ENCODE data around the gene RAD9A. TPM values are rescaled to one million over a fixed set of nuclear protein-coding genes. Genes with fewer than 3 reads are reported as not detected.
"Not testable (repeated sequence)": the region's sequence is repeated elsewhere in the genome, so short reads cannot be mapped to it uniquely, and the experiment has no call there.

The RAD9A gene
- total and polyA plus RNA-seq, 4 donors, result 14.1 to 35.9 (median 21.2) TPM

GRCh38 chr11:67423891-67424613 lies 32.3 kb downstream of the RAD9A start:
- Histone ChIP-seq H3K36me3 (ENCODE audit: control insufficient read depth in 4 of 4, insufficient read depth in 4 of 4, low read length in 4 of 4) (no peaks in the 10 kb centered on the region), H3K4me1 (ENCODE audit: control insufficient read depth in 5 of 5, insufficient read depth in 5 of 5, low read length in 5 of 5) (peaks cover 0 to 23% (median 5%) of the 10 kb centered on the region in 5 donors), H3K9ac (ENCODE audit: insufficient read depth in 1 of 2, low read length in 2 of 2) (no peak overlapping the region), H3K9me3 (ENCODE audit: control insufficient read depth in 4 of 4, insufficient read depth in 3 of 4, low read length in 3 of 4) (no peaks in the 10 kb centered on the region), H3K27ac (ENCODE audit: low read depth in 1 of 2, low read length in 1 of 2) (no peak overlapping the region), H3K27me3 (ENCODE audit: control insufficient read depth in 3 of 3, insufficient read depth in 3 of 3, low read length in 2 of 3) (no peaks in the 10 kb centered on the region), H3K4me3 (no peak overlapping the region)
- ATAC-seq (ENCODE audit: insufficient read depth, low FRiP score), result no peak
- DNase-seq, result no peak
- no peak for TF ChIP-seq CTCF (IDR thresholded peaks at IDR 0.05; ENCODE audit: control extremely low read depth, extremely low read depth)
- 87 to 90% methylated on average over 34 of the region's 34 CpGs for WGBS, 2 donors

GRCh38 chr11:67427364-67427859 lies 35.6 kb downstream of the RAD9A start:
- ATAC-seq (ENCODE audit: insufficient read depth, low FRiP score); DNase-seq; H3K9me3 ChIP-seq (ENCODE audit: control insufficient read depth in 4 of 4, insufficient read depth in 3 of 4, low read length in 3 of 4); H3K27me3 ChIP-seq (ENCODE audit: control insufficient read depth in 3 of 3, insufficient read depth in 3 of 3, low read length in 2 of 3): not testable (repeated sequence)
- H3K9ac ChIP-seq (ENCODE audit: insufficient read depth in 1 of 2, low read length in 2 of 2), result peak overlapping the region in 1 of 2 donors; percentile 93
- peak overlapping the region; percentile 52 for H3K4me3 ChIP-seq
- H3K4me1 ChIP-seq (ENCODE audit: control insufficient read depth in 5 of 5, insufficient read depth in 5 of 5, low read length in 5 of 5), result peaks cover 0 to 13% (median 6%) of the 10 kb centered on the region in 5 donors
- H3K36me3 ChIP-seq (ENCODE audit: control insufficient read depth in 4 of 4, insufficient read depth in 4 of 4, low read length in 4 of 4), result peaks cover 0 to 14% (median 8%) of the 10 kb centered on the region in 4 donors
- 68 to 78% methylated on average over 19 of the region's 19 CpGs for WGBS, 2 donors
- peak overlapping the region in 1 of 2 donors; percentile 89 for H3K27ac ChIP-seq (ENCODE audit: low read depth in 1 of 2, low read length in 1 of 2)

GRCh38 chr11:67428052-67429001 lies 36.5 kb downstream of the RAD9A start, which contains the start of gene RPS6KB2:
Gene RPS6KB2, plus strand, starts transcription at chr11:67428494. Its CDS starts 52 bp downstream, at chr11:67428546.
- WGBS, 2 donors, result 0% methylated on average over 68 of the region's 68 CpGs
- Histone ChIP-seq H3K36me3 (ENCODE audit: control insufficient read depth in 4 of 4, insufficient read depth in 4 of 4, low read length in 4 of 4) (peaks cover 0 to 22% (median 9%) of the 10 kb centered on the region in 4 donors), H3K27me3 (ENCODE audit: control insufficient read depth in 3 of 3, insufficient read depth in 3 of 3, low read length in 2 of 3) (no peaks in the 10 kb centered on the region), H3K4me1 (ENCODE audit: control insufficient read depth in 5 of 5, insufficient read depth in 5 of 5, low read length in 5 of 5) (peaks cover 0 to 13% (median 6%) of the 10 kb centered on the region in 5 donors), H3K4me3 (peak within 1 kb of the TSS; percentile 89), H3K27ac (ENCODE audit: low read depth in 1 of 2, low read length in 1 of 2) (peak within 1 kb of the TSS; percentile 80 to 95), H3K9me3 (ENCODE audit: control insufficient read depth in 4 of 4, insufficient read depth in 3 of 4, low read length in 3 of 4) (no peaks in the 10 kb centered on the region), H3K9ac (ENCODE audit: insufficient read depth in 1 of 2, low read length in 2 of 2) (peak within 1 kb of the TSS; percentile 90 to 98)
- TF ChIP-seq CTCF (IDR thresholded peaks at IDR 0.05; ENCODE audit: control extremely low read depth, extremely low read depth), result no peak
- DNase-seq (peak; percentile 98 to 99 (median 98)), ATAC-seq (ENCODE audit: insufficient read depth, low FRiP score) (peak; percentile 93)

Data from lung (tissue), 12 donors.